DND-41 (cell line): ENCODE measurements around the gene APLF.

Experiments
- ATAC-seq: fragments of 200-7000 bp; cut with Tn5 transposase; 3 replicates; pipeline ENCODE4 v1.9.1; 2021; ENCODE audit warnings: low read depth; ENCODE audit not compliant: insufficient read depth
- DNase-seq: peaks from one replicate; pipeline ENCODE4 v3.0.0-alpha.2; 2020
- H2AFZ ChIP-seq: 2 replicates; pipeline ENCODE4 v1.6.0; 2012; ENCODE audit warnings: low read depth, low read length
- H3K27ac ChIP-seq: 2 replicates; pipeline ENCODE4 v1.5.1; 2012; ENCODE audit warnings: low read length, inconsistent platforms
- H3K27me3 ChIP-seq: fragments of 200-600 bp; sonication (generic); 2 replicates; pipeline ENCODE4 v1.6.0; 2012; ENCODE audit warnings: low read length, mild to moderate bottlenecking, inconsistent platforms; ENCODE audit not compliant: insufficient read depth, poor library complexity
- H3K36me3 ChIP-seq: 2 replicates; pipeline ENCODE4 v1.5.1; 2012; ENCODE audit warnings: low read length, inconsistent platforms; ENCODE audit not compliant: insufficient read depth
- H3K4me1 ChIP-seq: 2 replicates; pipeline ENCODE4 v1.5.1; 2012; ENCODE audit warnings: mild to moderate bottlenecking, low read length; ENCODE audit not compliant: insufficient read depth
- H3K4me2 ChIP-seq: 2 replicates; pipeline ENCODE4 v1.6.0; 2012; ENCODE audit warnings: mild to moderate bottlenecking, moderate library complexity, low read length, inconsistent platforms; ENCODE audit not compliant: insufficient read depth
- H3K4me3 ChIP-seq, 2 experiments: fragments of 200-600 bp in 1 of 2; shearing (Covaris generic) in 1 of 2; 2 replicates each; pipeline ENCODE4 v1.5.1; 2012 to 2016; ENCODE audit warnings: inconsistent platforms in 2 of 2, low read length in 2 of 2, mild to moderate bottlenecking in 2 of 2, low read depth in 1 of 2, moderate library complexity in 1 of 2
- H3K79me2 ChIP-seq: 2 replicates; pipeline ENCODE4 v1.6.0; 2012; ENCODE audit warnings: low read length, inconsistent platforms; ENCODE audit not compliant: insufficient read depth
- H3K9ac ChIP-seq: 2 replicates; pipeline ENCODE4 v1.6.0; 2012; ENCODE audit warnings: low read depth, mild to moderate bottlenecking, inconsistent platforms, low read length, moderate library complexity
- H3K9me3 ChIP-seq: 2 replicates; pipeline ENCODE4 v1.5.1; 2012; ENCODE audit warnings: low read length, moderate library complexity, mild to moderate bottlenecking, inconsistent platforms; ENCODE audit not compliant: insufficient read depth, severe bottlenecking
- H4K20me1 ChIP-seq: 2 replicates; pipeline ENCODE4 v1.6.0; 2012; ENCODE audit warnings: low read length; ENCODE audit not compliant: insufficient read depth
- CTCF ChIP-seq: IDR thresholded peaks from 2 replicates; pipeline ENCODE4 v1.5.1; 2012; ENCODE audit warnings: borderline replicate concordance, low read length, moderate library complexity, mild to moderate bottlenecking; ENCODE audit not compliant: poor library complexity, severe bottlenecking; ENCODE audit errors: extremely low read depth
- EZH2 ChIP-seq: IDR thresholded peaks from 3 replicates; pipeline ENCODE4 v1.6.1; 2012; ENCODE audit warnings: borderline replicate concordance, low read depth, mild to moderate bottlenecking, moderate library complexity, low read length, inconsistent platforms; ENCODE audit not compliant: severe bottlenecking

Gene APLF

GRCh38 chr2:68435615-68436014 is 31.8 kb upstream of the APLF start:
- no peak overlapping the region for H3K27ac ChIP-seq
- no peak for DNase-seq
- no peaks in the 10 kb centered on the region for H3K36me3 ChIP-seq
- no peaks in the 10 kb centered on the region for H3K27me3 ChIP-seq
- H3K4me3 ChIP-seq = no peak overlapping the region
- ATAC-seq = no peak
- H3K9ac ChIP-seq = no peak overlapping the region
- no peaks in the 10 kb centered on the region for H4K20me1 ChIP-seq
- no peak overlapping the region for H2AFZ ChIP-seq
- H3K4me1 ChIP-seq = no peaks in the 10 kb centered on the region
- no peak for TF ChIP-seq EZH2
- TF ChIP-seq CTCF = no peak
- no peak overlapping the region for H3K4me2 ChIP-seq
- no peaks in the 10 kb centered on the region for H3K79me2 ChIP-seq
- no peaks in the 10 kb centered on the region for H3K9me3 ChIP-seq

GRCh38 chr2:68436270-68436669 is 31.1 kb upstream of the APLF start:
- Histone ChIP-seq H3K79me2 (no peaks in the 10 kb centered on the region), H3K27me3 (no peaks in the 10 kb centered on the region), H3K4me3 (no peak overlapping the region), H4K20me1 (no peaks in the 10 kb centered on the region), H3K27ac (no peak overlapping the region), H3K4me1 (no peaks in the 10 kb centered on the region), H3K9me3 (no peaks in the 10 kb centered on the region), H3K4me2 (no peak overlapping the region), H3K9ac (no peak overlapping the region), H2AFZ (no peak overlapping the region), H3K36me3 (no peaks in the 10 kb centered on the region)
- ATAC-seq (no peak), DNase-seq (no peak)
- TF ChIP-seq EZH2 = no peak
- TF ChIP-seq CTCF = no peak

GRCh38 chr2:68438455-68439303 is 28.7 kb upstream of the APLF start:
- H3K9ac ChIP-seq = no peak overlapping the region
- no peaks in the 10 kb centered on the region for H3K36me3 ChIP-seq
- H3K4me3 ChIP-seq = no peak overlapping the region
- H3K9me3 ChIP-seq = no peaks in the 10 kb centered on the region
- no peak overlapping the region for H3K27ac ChIP-seq
- H3K79me2 ChIP-seq = no peaks in the 10 kb centered on the region
- H3K27me3 ChIP-seq = no peaks in the 10 kb centered on the region
- no peak overlapping the region for H3K4me2 ChIP-seq
- H2AFZ ChIP-seq = no peak overlapping the region
- no peak for ATAC-seq
- no peak for DNase-seq
- no peak for TF ChIP-seq EZH2
- TF ChIP-seq CTCF = no peak
- no peaks in the 10 kb centered on the region for H4K20me1 ChIP-seq
- no peaks in the 10 kb centered on the region for H3K4me1 ChIP-seq
